Panc1 (cell line): ENCODE measurements around the gene CITED4.

Experiments used
- CTCF ChIP-seq: fragments of 450-650 bp; IDR thresholded peaks from 2 replicates; pipeline ENCODE4 v1.5.1; 2017; ENCODE audit warnings: mild to moderate bottlenecking
- POLR2AphosphoS5 ChIP-seq: IDR thresholded peaks from 2 replicates; pipeline ENCODE4 v1.6.1; 2012; ENCODE audit warnings: mild to moderate bottlenecking, low read depth, low read length, moderate library complexity
- SIN3A ChIP-seq: IDR thresholded peaks from 2 replicates; pipeline ENCODE4 v1.6.1; 2012; ENCODE audit warnings: low read depth, mild to moderate bottlenecking, low read length, moderate library complexity, borderline replicate concordance; ENCODE audit not compliant: insufficient read depth
- TCF7L2 ChIP-seq: IDR thresholded peaks from 2 replicates; pipeline ENCODE4 v1.6.1; 2011; ENCODE audit warnings: mild to moderate bottlenecking, low read depth, low read length, inconsistent platforms

- TF ChIP-seq CTCF: no peak
- no peak for TF ChIP-seq TCF7L2
- no peak for TF ChIP-seq POLR2AphosphoS5
- no peak for TF ChIP-seq SIN3A
Measured at GRCh38 chr1:40884055-40884795, 22.1 kb upstream of the CITED4 start.
